Esophagus squamous epithelium (tissue), 4 donors: Measurements from ENCODE around the gene BLMH.

Source experiments
- POLR2A ChIP-seq, 4 donors: fragments of 450-650 bp; IDR thresholded peaks; one replicate each; pipeline ENCODE4 v1.6.1; 2017; ENCODE audit warnings: antibody characterized with exemption in 4 of 4, mild to moderate bottlenecking in 4 of 4, moderate library complexity in 3 of 4
- TF ChIP-seq, protein P1 (sequence below), 6 experiments: fragments of 450-650 bp in 4 of 6; fragments of 200-600 bp in 2 of 6; sonication (generic) in 2 of 6; IDR thresholded peaks; one replicate each; pipeline ENCODE4 v1.5.1; 2016 to 2019; ENCODE audit warnings: antibody characterized with exemption in 6 of 6, mild to moderate bottlenecking in 4 of 6, moderate library complexity in 4 of 6

DNA sequence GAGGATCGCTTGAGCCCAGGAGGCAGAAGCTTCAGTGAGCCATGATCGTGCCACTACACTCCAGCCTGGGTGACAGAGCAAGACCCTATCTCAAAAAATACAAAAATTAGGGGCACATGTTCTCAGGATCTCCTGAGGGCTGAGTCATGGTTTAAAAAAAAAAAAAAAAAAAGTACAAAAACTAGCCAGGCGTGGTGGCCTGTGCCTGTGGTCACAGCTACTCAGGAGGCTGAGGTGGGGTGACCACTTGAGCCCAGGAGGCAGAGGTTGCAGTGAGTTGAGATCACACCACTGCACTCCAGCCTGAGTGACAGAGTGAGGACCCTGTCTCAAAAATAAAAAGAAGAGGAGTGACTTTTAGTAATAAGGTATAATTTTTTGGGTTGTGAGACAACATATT is 16.9 kb downstream of the BLMH start:
- TF ChIP-seq, protein P1, sequence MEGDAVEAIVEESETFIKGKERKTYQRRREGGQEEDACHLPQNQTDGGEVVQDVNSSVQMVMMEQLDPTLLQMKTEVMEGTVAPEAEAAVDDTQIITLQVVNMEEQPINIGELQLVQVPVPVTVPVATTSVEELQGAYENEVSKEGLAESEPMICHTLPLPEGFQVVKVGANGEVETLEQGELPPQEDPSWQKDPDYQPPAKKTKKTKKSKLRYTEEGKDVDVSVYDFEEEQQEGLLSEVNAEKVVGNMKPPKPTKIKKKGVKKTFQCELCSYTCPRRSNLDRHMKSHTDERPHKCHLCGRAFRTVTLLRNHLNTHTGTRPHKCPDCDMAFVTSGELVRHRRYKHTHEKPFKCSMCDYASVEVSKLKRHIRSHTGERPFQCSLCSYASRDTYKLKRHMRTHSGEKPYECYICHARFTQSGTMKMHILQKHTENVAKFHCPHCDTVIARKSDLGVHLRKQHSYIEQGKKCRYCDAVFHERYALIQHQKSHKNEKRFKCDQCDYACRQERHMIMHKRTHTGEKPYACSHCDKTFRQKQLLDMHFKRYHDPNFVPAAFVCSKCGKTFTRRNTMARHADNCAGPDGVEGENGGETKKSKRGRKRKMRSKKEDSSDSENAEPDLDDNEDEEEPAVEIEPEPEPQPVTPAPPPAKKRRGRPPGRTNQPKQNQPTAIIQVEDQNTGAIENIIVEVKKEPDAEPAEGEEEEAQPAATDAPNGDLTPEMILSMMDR (IDR thresholded peaks at IDR 0.05) = no peak
- no peak for TF ChIP-seq POLR2A (IDR thresholded peaks at IDR 0.05)
